Stomach (tissue), 9 donors: Measurements from ENCODE around the gene PRKACB. TPM values are rescaled to one million over a fixed set of nuclear protein-coding genes. Genes with fewer than 3 reads are reported as not detected.

Experiments used
- DNase-seq, 2 donors: peaks; one replicate each; pipeline versions ENCODE4 v3.0.0 to v3.0.0-alpha.2; 2013 to 2019
- H3K27ac ChIP-seq, 5 donors: fragments of 200-600 bp in 4 of 5; sonication (generic) in 4 of 5; one replicate each; pipeline ENCODE4 v1.5.1; 2013 to 2019; ENCODE audit warnings: mild to moderate bottlenecking in 1 of 5, moderate library complexity in 1 of 5
- H3K27me3 ChIP-seq, 3 donors: fragments of 200-600 bp; sonication (generic); one replicate each; pipeline ENCODE4 v1.5.1; 2017 to 2019; ENCODE audit warnings: mixed run types in 1 of 3
- H3K36me3 ChIP-seq, 4 donors: fragments of 200-600 bp; sonication (generic); 1 replicate in 3 of 4; 2 replicates in 1 of 4; pipeline ENCODE4 v1.5.1; 2016 to 2019
- H3K4me1 ChIP-seq, 4 donors: fragments of 200-600 bp; sonication (generic); one replicate each; pipeline ENCODE4 v1.5.1; 2016 to 2019
- H3K4me3 ChIP-seq, 4 donors: fragments of 200-600 bp; sonication (generic) in 3 of 4; one replicate each; pipeline ENCODE4 v1.5.1; 2016 to 2019; ENCODE audit warnings: mild to moderate bottlenecking in 1 of 4
- H3K9me3 ChIP-seq, 4 donors: fragments of 200-600 bp; sonication (generic); one replicate each; pipeline ENCODE4 v1.5.1; 2016 to 2019
- CTCF ChIP-seq, 7 experiments: fragments of 450-650 bp in 4 of 7; fragments of 200-600 bp in 3 of 7; sonication (generic) in 3 of 7; IDR thresholded peaks; one replicate each; pipeline ENCODE4 v1.5.1; 2016 to 2019; ENCODE audit warnings: antibody characterized with exemption in 7 of 7, control low read depth in 2 of 7, mild to moderate bottlenecking in 1 of 7
- EP300 ChIP-seq: sonication (generic); formaldehyde crosslinking; IDR thresholded peaks from one replicate; pipeline ENCODE4 v1.6.1; 2017; ENCODE audit warnings: antibody characterized with exemption
- POLR2A ChIP-seq, 4 donors: fragments of 450-650 bp; IDR thresholded peaks; one replicate each; pipeline ENCODE4 v1.6.1; 2016; ENCODE audit warnings: antibody characterized with exemption in 4 of 4, control low read depth in 2 of 4, mild to moderate bottlenecking in 1 of 4, moderate library complexity in 1 of 4
- POLR2AphosphoS5 ChIP-seq, 3 donors: sonication (generic); formaldehyde crosslinking; IDR thresholded peaks; one replicate each; pipeline ENCODE4 v1.6.1; 2016; ENCODE audit warnings: antibody characterized with exemption in 3 of 3
- WGBS, 5 donors: extraction: QIAGEN DNeasy Blood & Tissue Kit in 3 of 5; methylation state at CpG; one replicate each; pipeline versions ENCODE4 v1.1.5 to v1.1.7; 2013 to 2018; 5-methylcytosine and 5-hydroxymethylcytosine counted together
- intact Hi-C: fragments of 100-400 bp; cut with DNase I; formaldehyde crosslinking; loops from one replicate; pipeline ENCODE4 v1.15.1; 2023; ENCODE audit warnings: low total_unique reads
- polyA plus RNA-seq, 3 donors: library from polyadenylated mRNA; stranded (reverse); fragments of 200-250 nt; gene quantifications; one replicate each; pipeline ENCODE4 v1.2.3, GENCODE V29; 2013
- total RNA-seq, 5 donors: library from RNA; depleted of rRNA; stranded (reverse); fragments of >200 nt; gene quantifications; one replicate each; pipeline versions ENCODE4 v1.1.0 to v1.2.3, GENCODE V29; 2014 to 2016
- donor health status: healthy with polysubstance abuse.
- donor health status: Bipolar disorder and iron deficiency.
- donor health status: healthy.

Gene PRKACB
- total and polyA plus RNA-seq, 8 donors = 13.8 to 64.8 (median 31.3) TPM

- no peaks in the 10 kb centered on the region for H3K9me3 ChIP-seq
- no peaks in the 10 kb centered on the region for H3K36me3 ChIP-seq
- no peak for DNase-seq
- WGBS, 5 donors = 97 to 100% (median 98%) methylated on average over 1 of the region's 1 CpG
- intact Hi-C loops = no loop called here
- TF ChIP-seq POLR2A (IDR thresholded peaks at IDR 0.05) = no peak
- no peak for TF ChIP-seq CTCF (IDR thresholded peaks at IDR 0.05)
- TF ChIP-seq POLR2AphosphoS5 (IDR thresholded peaks at IDR 0.05) = no peak
- no peak for TF ChIP-seq EP300
- no peak overlapping the region for H3K4me3 ChIP-seq
- no peak overlapping the region for H3K27ac ChIP-seq
- H3K27me3 ChIP-seq = no peaks in the 10 kb centered on the region
- peaks cover 0 to 20% (median 7%) of the 10 kb centered on the region in 4 donors for H3K4me1 ChIP-seq
Observed at GRCh38 chr1:84277343-84278059, 133.4 kb downstream of the PRKACB start.

- 26 to 50% (median 28%) methylated on average over 7 of the region's 7 CpGs for WGBS, 5 donors
- H3K9me3 ChIP-seq = no peaks in the 10 kb centered on the region
- DNase-seq = no peak
- TF ChIP-seq CTCF (IDR thresholded peaks at IDR 0.05) (no peak), POLR2AphosphoS5 (IDR thresholded peaks at IDR 0.05) (peak in 1 of 3 donors; percentile 8), POLR2A (IDR thresholded peaks at IDR 0.05) (no peak)
- peak overlapping the region in 3 of 5 donors; percentile 9 to 38 (median 38) for H3K27ac ChIP-seq
- H3K36me3 ChIP-seq = no peaks in the 10 kb centered on the region
- no peak overlapping the region for H3K4me3 ChIP-seq
- peaks cover 0 to 20% (median 0%) of the 10 kb centered on the region in 4 donors for H3K4me1 ChIP-seq
- intact Hi-C loops = no loop called here
- H3K27me3 ChIP-seq = no peaks in the 10 kb centered on the region
Observed at GRCh38 chr1:84278905-84279304, 134.8 kb downstream of the PRKACB start.

- DNase-seq = no peak
- TF ChIP-seq CTCF (IDR thresholded peaks at IDR 0.05) (no peak), POLR2AphosphoS5 (IDR thresholded peaks at IDR 0.05) (no peak), EP300 (no peak), POLR2A (IDR thresholded peaks at IDR 0.05) (no peak)
- Histone ChIP-seq H3K27ac (no peak overlapping the region), H3K4me3 (no peak overlapping the region), H3K9me3 (no peaks in the 10 kb centered on the region), H3K36me3 (no peaks in the 10 kb centered on the region), H3K4me1 (peaks cover 0 to 20% (median 0%) of the 10 kb centered on the region in 4 donors), H3K27me3 (no peaks in the 10 kb centered on the region)
- intact Hi-C loops = no loop called here
Observed at GRCh38 chr1:84280912-84281311, 136.8 kb downstream of the PRKACB start.

- no peak overlapping the region for H3K4me3 ChIP-seq
- H3K36me3 ChIP-seq = no peaks in the 10 kb centered on the region
- TF ChIP-seq EP300 = no peak
- TF ChIP-seq POLR2A (IDR thresholded peaks at IDR 0.05) = no peak
- no peak for TF ChIP-seq POLR2AphosphoS5 (IDR thresholded peaks at IDR 0.05)
- TF ChIP-seq CTCF (IDR thresholded peaks at IDR 0.05) = no peak
- intact Hi-C loops = no loop called here
- no peak for DNase-seq
- WGBS, 5 donors = 93 to 100% (median 98%) methylated on average over 1 of the region's 1 CpG
- no peak overlapping the region for H3K27ac ChIP-seq
- H3K9me3 ChIP-seq = peaks cover 0 to 14% (median 11%) of the 10 kb centered on the region in 4 donors
- peaks cover 0 to 12% (median 0%) of the 10 kb centered on the region in 4 donors for H3K4me1 ChIP-seq
- no peaks in the 10 kb centered on the region for H3K27me3 ChIP-seq
Observed at GRCh38 chr1:84282780-84283333, 138.8 kb downstream of the PRKACB start.
